Activated CD4-positive, alpha-beta T cell treated with anti-CD3 and anti-CD28 coated beads, Interleukin-2, amount 50 U/mL, for 16 hours (primary cell): ENCODE results near the gene ZNF205.
A peak's percentile ranks its signal among the peaks of the same experiment; 100 is the strongest.
"Not testable (repeated sequence)": the region's sequence is repeated elsewhere in the genome, so short reads cannot be mapped to it uniquely, and the experiment has no call there.

Source experiments
- DNase-seq: peaks from one replicate; pipeline ENCODE4 v3.0.0-alpha.2; 2020

The ZNF205 gene

GRCh38 chr16:3150346-3151218 lies 38.2 kb downstream of the ZNF205 start:
- DNase-seq: peak; percentile 98

- DNase-seq: no peak
Observed at GRCh38 chr16:3152027-3152276, 39.6 kb downstream of the ZNF205 start.

GRCh38 chr16:3152277-3152990 lies 40.0 kb downstream of the ZNF205 start:
- DNase-seq: peak; percentile 97

GRCh38 chr16:3152991-3153368 lies 40.6 kb downstream of the ZNF205 start:
- DNase-seq: no peak

- DNase-seq: no peak
Observed at GRCh38 chr16:3155181-3155580, 42.8 kb downstream of the ZNF205 start.

GRCh38 chr16:3155972-3156371 lies 43.6 kb downstream of the ZNF205 start:
- DNase-seq: no peak

- DNase-seq: peak; percentile 89
Observed at GRCh38 chr16:3157229-3158025, 45.0 kb downstream of the ZNF205 start.

GRCh38 chr16:3158026-3158509 lies 45.7 kb downstream of the ZNF205 start:
- no peak for DNase-seq

GRCh38 chr16:3158510-3159314 lies 46.3 kb downstream of the ZNF205 start:
- peak; percentile 93 for DNase-seq

GRCh38 chr16:3161235-3162018 lies 49.0 kb downstream of the ZNF205 start:
- DNase-seq: no peak

- no peak for DNase-seq
Observed at GRCh38 chr16:3164121-3164991, 52.0 kb downstream of the ZNF205 start.

- no peak for DNase-seq
Observed at GRCh38 chr16:3165111-3165822, 52.9 kb downstream of the ZNF205 start.

- DNase-seq: no peak
Observed at GRCh38 chr16:3166505-3166886, 54.1 kb downstream of the ZNF205 start.

GRCh38 chr16:3168729-3169128 lies 56.3 kb downstream of the ZNF205 start:
- DNase-seq: not testable (repeated sequence)
